ENCODE measurements around the gene PLA2G15. TPM values are rescaled to one million over a fixed set of nuclear protein-coding genes. Genes with fewer than 3 reads are reported as not detected.

Gene PLA2G15
- total and polyA plus RNA-seq, 2 of the 13 experiments (the other 11 are each of a cell fraction or from before 2014, with no cell fraction given), result 14.4 to 23.7 TPM

GRCh38 chr16:68296693-68297092 lies 51.5 kb downstream of the PLA2G15 start (continued):
- 0 out of 2 replicates have a peak, but pooled peaks have one; percentile 23 for TF ChIP-seq ARID4A (CRISPR knock-in tag; IDR thresholded peaks at IDR 0.05; ENCODE audit: borderline replicate concordance)
- peak; percentile 78 for TF ChIP-seq RBM22 (optimal IDR thresholded peaks at IDR 0.05; ENCODE audit: low read length)
- no peak for TF ChIP-seq ATM (IDR thresholded peaks at IDR 0.05; ENCODE audit: borderline replicate concordance)
- no peak for TF ChIP-seq TBX2 (CRISPR knock-in tag; IDR thresholded peaks at IDR 0.05; ENCODE audit: borderline replicate concordance)
- no peak for TF ChIP-seq PLSCR1 (CRISPR knock-in tag; IDR thresholded peaks at IDR 0.05; ENCODE audit: borderline replicate concordance)

GRCh38 chr16:68297908-68298307 lies 52.7 kb downstream of the PLA2G15 start:
- POLR2A ChIA-PET, result interaction anchor here (1.6 to 5.9 kb wide), 4 partner anchors 13 to 33 kb away, joined by 5 to 60 read pairs (median 20); partner anchors contain the start of genes PRMT7, SLC7A6 and SLC7A6OS
- DNase-seq (ENCODE audit: low spot score) (no peak), ATAC-seq (no peak), FAIRE-seq (no peak)
- TF ChIP-seq AGO2 (optimal IDR thresholded peaks at IDR 0.05; ENCODE audit: low read depth, low read length), result no peak
- TF ChIP-seq MXD4 (CRISPR knock-in tag; IDR thresholded peaks at IDR 0.05), result peak; percentile 3; the same call in 1 of the 2 replicates
- TF ChIP-seq TAF1 (CRISPR knock-in tag; IDR thresholded peaks at IDR 0.05), result no peak
- no peak for TF ChIP-seq MAFG (CRISPR knock-in tag; IDR thresholded peaks at IDR 0.05)
- Histone ChIP-seq H3K79me2 (ENCODE audit: insufficient read depth, low read length) (no peaks in the 10 kb centered on the region), H3K4me3 (replicated peaks in 1 of 3; ENCODE audit: insufficient read depth in 1 of 3, low read depth in 2 of 3, low read length in 3 of 3) (no peak overlapping the region), H2AFZ (ENCODE audit: low read length) (no peak overlapping the region), H3K27ac (ENCODE audit: extremely low read length, insufficient read depth, low read length) (peak overlapping the region; percentile 28), H3K27me3 (ENCODE audit: control insufficient read depth in 1 of 2, insufficient read depth in 2 of 2, low read length in 2 of 2) (no peaks in the 10 kb centered on the region), H3K9me3 (ENCODE audit: low read length) (no peaks in the 10 kb centered on the region), H3K36me3 (replicated peaks in 1 of 2; ENCODE audit: control insufficient read depth in 1 of 2, insufficient read depth in 2 of 2, low read length in 2 of 2) (peaks cover 55 to 98% of the 10 kb centered on the region in 2 experiments), H3K4me2 (ENCODE audit: low read depth, low read length) (no peak overlapping the region), H3K4me1 (ENCODE audit: insufficient read depth, low read length) (peaks cover 37% of the 10 kb centered on the region), H4K20me1 (ENCODE audit: insufficient read depth, low read length) (0 out of 2 replicates have a peak, but pooled peaks cover 2% of the 10 kb centered on the region), H3K9ac (ENCODE audit: insufficient read depth, low read depth, low read length) (no peak overlapping the region)
- TSS peak; percentile 37 for BruUV-seq (replicated peaks)
- intact Hi-C loops (cut with micrococcal nuclease; ENCODE audit: unreplicated experiment) (loop anchor here (2.0 kb wide), 1 partner anchor 33 kb away; the partner anchor contains the start of gene SLC7A6), in situ Hi-C loops (cut with HindIII; ENCODE audit: extremely low pct_ligation_motif_present, low pct_unique_long_range_greater_than_20kb) (no loop called here)
- WGBS (ENCODE audit: low lambda C conversion rate), result 81% methylated on average over 3 of the region's 3 CpGs
- CTCF ChIA-PET (ENCODE audit: low intra/inter-chr PET ratio, low total read pairs), result no interaction called here

Data from HepG2 (cell line).